ENCODE measurements around the gene PTRH1. TPM values are rescaled to one million over a fixed set of nuclear protein-coding genes. Genes with fewer than 3 reads are reported as not detected.

The PTRH1 gene
- total RNA-seq, 1 donor from 2014 or later = 11.9 TPM

DNA sequence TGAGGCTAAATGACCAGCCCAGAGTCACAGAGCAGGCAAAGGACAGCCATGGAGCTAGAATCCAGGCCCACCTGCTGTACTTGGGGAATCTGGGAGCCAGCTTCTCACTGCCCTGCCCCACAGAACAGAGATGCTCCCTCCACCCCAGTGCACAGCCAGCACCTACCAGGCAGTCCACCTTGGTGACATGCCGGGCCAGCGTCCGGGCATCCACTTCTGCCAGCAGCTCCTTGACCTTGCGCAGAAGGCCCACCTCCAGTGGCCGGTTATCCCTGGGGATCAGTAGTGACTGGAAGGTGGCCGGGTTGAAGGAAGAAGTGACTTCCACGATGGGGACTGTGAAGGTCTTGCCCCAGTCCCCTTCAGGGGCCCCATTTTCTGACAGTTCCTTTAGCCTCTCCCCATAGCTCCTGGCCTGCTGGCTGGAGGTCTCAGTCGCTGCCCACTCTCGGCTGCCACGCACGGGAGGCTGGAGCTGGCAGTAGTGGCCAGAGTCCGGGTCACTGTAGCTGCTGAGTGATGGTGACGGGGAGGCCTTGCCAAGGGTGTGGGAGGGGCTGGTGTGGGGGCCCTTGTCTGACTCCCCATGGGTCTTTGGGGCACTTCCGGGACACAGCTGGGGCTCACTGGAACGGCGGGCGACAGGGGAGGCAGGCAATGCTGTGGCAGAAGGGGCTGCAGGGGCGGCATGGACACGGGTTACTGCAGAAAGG lies 29.1 kb upstream of the PTRH1 start:
- no peaks in the 10 kb centered on the region for H3K36me3 Mint-ChIP-seq (ENCODE audit: insufficient read depth)
- peaks cover 7% of the 10 kb centered on the region for H3K4me1 Mint-ChIP-seq (ENCODE audit: low read depth)
- H3K4me3 Mint-ChIP-seq (ENCODE audit: low read depth) = no peak overlapping the region
- no peak overlapping the region for H3K27ac Mint-ChIP-seq
- H3K9me3 Mint-ChIP-seq (ENCODE audit: low read depth) = no peaks in the 10 kb centered on the region
- TF ChIP-seq, protein P1, sequence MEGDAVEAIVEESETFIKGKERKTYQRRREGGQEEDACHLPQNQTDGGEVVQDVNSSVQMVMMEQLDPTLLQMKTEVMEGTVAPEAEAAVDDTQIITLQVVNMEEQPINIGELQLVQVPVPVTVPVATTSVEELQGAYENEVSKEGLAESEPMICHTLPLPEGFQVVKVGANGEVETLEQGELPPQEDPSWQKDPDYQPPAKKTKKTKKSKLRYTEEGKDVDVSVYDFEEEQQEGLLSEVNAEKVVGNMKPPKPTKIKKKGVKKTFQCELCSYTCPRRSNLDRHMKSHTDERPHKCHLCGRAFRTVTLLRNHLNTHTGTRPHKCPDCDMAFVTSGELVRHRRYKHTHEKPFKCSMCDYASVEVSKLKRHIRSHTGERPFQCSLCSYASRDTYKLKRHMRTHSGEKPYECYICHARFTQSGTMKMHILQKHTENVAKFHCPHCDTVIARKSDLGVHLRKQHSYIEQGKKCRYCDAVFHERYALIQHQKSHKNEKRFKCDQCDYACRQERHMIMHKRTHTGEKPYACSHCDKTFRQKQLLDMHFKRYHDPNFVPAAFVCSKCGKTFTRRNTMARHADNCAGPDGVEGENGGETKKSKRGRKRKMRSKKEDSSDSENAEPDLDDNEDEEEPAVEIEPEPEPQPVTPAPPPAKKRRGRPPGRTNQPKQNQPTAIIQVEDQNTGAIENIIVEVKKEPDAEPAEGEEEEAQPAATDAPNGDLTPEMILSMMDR (IDR thresholded peaks at IDR 0.05; ENCODE audit: unreplicated experiment) = no peak
- no peak for DNase-seq (ENCODE audit: low spot score, unreplicated experiment)
- peaks cover 3% of the 10 kb centered on the region for H3K27me3 Mint-ChIP-seq

DNA sequence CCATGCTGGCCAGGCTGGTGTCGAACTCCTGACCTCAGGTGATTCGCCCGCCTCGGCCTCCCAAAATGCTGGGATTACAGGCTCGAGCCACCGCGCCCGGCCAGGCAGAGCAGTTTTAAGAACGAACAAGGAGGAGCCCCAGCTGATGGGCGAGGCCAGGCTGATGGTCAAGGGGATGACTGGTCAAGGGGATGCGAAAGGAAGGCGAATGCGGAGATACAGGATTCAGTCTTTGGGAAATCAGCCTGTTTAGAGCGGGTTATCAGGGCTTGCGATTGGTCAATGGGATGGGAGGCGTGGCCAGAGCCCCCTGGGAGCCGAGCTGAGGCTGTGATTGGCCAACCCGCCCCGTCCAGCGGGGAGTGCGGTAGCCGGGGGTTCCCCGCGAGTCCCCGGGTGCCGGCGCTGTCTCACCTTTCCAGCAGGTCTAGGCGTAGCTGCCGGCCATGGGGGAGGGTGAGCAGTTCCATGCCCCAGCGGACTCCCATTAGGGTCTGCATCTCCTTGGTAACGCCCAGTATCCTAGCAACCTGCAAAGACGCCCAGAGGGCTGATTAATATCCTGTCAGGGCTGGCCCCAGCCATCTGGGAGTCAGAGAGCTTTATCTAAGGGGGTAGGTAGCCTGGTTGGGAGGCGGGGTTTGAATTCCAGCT lies 27.1 kb upstream of the PTRH1 start:
- peak; percentile 97 for DNase-seq (ENCODE audit: low spot score, unreplicated experiment)
- Mint-ChIP-seq H3K27ac (peak overlapping the region; percentile 92), H3K27me3 (peaks cover 6% of the 10 kb centered on the region), H3K4me1 (ENCODE audit: low read depth) (peaks cover 7% of the 10 kb centered on the region), H3K9me3 (ENCODE audit: low read depth) (no peaks in the 10 kb centered on the region), H3K36me3 (ENCODE audit: insufficient read depth) (no peaks in the 10 kb centered on the region), H3K4me3 (ENCODE audit: low read depth) (peak overlapping the region; percentile 68)
- TF ChIP-seq, protein P1 (IDR thresholded peaks at IDR 0.05; ENCODE audit: unreplicated experiment) = no peak

DNA sequence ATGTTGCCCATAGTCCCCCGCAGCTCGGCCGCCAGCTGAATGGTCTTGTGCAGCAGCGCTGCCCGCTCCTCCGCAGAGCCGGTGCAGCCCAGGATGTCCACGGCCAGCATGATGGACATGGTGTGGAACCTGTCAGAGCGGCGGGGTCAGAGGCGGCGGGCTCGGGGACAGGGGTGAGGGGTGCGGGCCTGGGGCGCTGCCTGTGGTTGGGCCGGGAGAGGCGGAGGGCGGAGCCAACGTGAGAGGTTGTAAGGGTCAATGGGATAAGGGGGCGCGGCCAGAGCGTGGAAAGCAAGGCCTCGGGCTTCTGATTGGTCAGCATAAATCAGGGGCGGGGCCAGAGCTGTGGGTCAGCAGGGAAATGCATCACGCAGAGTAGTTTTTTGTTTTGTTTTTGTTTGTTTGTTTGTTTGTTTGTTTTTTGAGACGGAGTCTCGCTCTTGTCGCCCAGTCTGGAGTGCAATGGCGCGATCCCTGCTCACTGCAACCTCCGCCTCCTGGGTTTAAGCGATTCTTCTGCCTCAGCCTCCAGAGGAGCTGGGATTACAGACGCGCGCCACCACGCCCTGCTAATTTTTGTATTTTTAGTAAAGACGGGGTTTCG lies 26.5 kb upstream of the PTRH1 start:
- H3K4me1 Mint-ChIP-seq (ENCODE audit: low read depth) = peaks cover 7% of the 10 kb centered on the region
- TF ChIP-seq, protein P1 (IDR thresholded peaks at IDR 0.05; ENCODE audit: unreplicated experiment) = no peak
- H3K9me3 Mint-ChIP-seq (ENCODE audit: low read depth) = no peaks in the 10 kb centered on the region
- no peaks in the 10 kb centered on the region for H3K36me3 Mint-ChIP-seq (ENCODE audit: insufficient read depth)
- peak overlapping the region; percentile 92 for H3K27ac Mint-ChIP-seq
- peak overlapping the region; percentile 68 for H3K4me3 Mint-ChIP-seq (ENCODE audit: low read depth)
- H3K27me3 Mint-ChIP-seq = peaks cover 3% of the 10 kb centered on the region
- DNase-seq (ENCODE audit: low spot score, unreplicated experiment) = peak; percentile 85

DNA sequence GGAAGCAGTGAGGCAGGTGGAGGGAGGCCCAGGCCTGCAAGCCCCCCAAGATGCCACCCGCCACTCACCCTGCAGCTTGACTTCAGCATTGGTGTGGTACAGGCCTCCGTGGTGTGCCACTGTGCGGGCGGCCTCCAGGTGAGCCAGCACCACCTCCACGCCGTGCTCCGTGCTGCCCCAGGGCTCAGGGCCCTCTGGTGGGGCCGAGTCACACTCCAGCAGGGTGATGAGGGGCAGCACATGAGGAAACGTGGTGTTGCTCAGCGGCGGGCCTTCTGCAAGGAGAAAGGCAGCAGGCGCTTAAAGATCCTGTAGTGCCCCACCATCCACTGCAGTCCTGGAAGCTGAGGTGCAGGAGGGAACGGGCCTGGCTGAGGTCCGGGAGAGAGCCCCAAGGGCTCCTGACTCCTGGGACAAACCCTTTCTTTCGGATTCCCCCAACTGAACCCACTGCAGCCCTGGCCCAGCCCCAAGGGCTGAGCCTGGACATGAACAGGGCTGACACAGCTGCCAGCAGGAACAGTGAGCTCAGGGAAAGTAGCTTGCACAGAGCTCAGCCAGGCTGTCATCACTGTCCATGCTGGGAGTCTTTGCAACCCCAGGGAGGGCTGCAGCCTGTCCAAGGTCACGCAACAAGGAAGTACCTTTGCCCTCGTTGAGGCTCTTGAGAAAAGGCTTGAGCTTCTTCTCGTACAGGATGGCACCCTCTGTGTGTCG lies 24.3 kb upstream of the PTRH1 start:
- Mint-ChIP-seq H3K36me3 (ENCODE audit: insufficient read depth) (no peaks in the 10 kb centered on the region), H3K4me1 (ENCODE audit: low read depth) (peaks cover 7% of the 10 kb centered on the region), H3K27ac (no peak overlapping the region), H3K27me3 (peaks cover 3% of the 10 kb centered on the region), H3K4me3 (ENCODE audit: low read depth) (no peak overlapping the region), H3K9me3 (ENCODE audit: low read depth) (no peaks in the 10 kb centered on the region)
- no peak for DNase-seq (ENCODE audit: low spot score, unreplicated experiment)
- TF ChIP-seq, protein P1 (IDR thresholded peaks at IDR 0.05; ENCODE audit: unreplicated experiment) = no peak

DNA sequence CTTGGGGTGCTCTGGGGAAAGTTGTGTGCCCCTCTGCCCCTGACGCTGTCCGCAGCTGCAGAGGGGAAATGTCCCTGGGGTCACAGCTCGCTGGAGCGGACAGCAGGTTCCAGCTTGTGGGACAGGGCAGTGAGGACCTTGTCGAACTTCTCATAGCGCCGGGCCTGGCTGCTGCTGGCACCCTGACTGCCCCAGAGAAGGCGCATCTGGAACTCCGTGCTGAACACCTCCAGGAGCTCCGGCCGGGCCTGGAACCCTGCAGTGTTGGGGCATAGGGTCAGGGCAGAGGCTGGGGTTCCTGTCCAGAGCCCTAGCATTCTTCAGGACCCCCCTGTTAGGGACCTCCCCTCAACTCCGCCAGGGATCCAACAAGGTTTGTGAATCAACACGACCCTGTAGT lies 23.2 kb upstream of the PTRH1 start:
- peaks cover 3% of the 10 kb centered on the region for H3K27me3 Mint-ChIP-seq
- DNase-seq (ENCODE audit: low spot score, unreplicated experiment) = no peak
- H3K4me3 Mint-ChIP-seq (ENCODE audit: low read depth) = no peak overlapping the region
- TF ChIP-seq, protein P1 (IDR thresholded peaks at IDR 0.05; ENCODE audit: unreplicated experiment) = no peak
- no peaks in the 10 kb centered on the region for H3K9me3 Mint-ChIP-seq (ENCODE audit: low read depth)
- H3K4me1 Mint-ChIP-seq (ENCODE audit: low read depth) = peaks cover 7% of the 10 kb centered on the region
- H3K27ac Mint-ChIP-seq = no peak overlapping the region
- H3K36me3 Mint-ChIP-seq (ENCODE audit: insufficient read depth) = no peaks in the 10 kb centered on the region

Data from progenitor cell of endocrine pancreas (in vitro differentiated cells).